ENCODE results near the gene PDGFC. TPM values are rescaled to one million over a fixed set of nuclear protein-coding genes. Genes with fewer than 3 reads are reported as not detected.

PDGFC gene, protein sequence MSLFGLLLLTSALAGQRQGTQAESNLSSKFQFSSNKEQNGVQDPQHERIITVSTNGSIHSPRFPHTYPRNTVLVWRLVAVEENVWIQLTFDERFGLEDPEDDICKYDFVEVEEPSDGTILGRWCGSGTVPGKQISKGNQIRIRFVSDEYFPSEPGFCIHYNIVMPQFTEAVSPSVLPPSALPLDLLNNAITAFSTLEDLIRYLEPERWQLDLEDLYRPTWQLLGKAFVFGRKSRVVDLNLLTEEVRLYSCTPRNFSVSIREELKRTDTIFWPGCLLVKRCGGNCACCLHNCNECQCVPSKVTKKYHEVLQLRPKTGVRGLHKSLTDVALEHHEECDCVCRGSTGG
- 6.8 and 9.1 TPM in 2 replicates for total RNA-seq (2016; rRNA removed; fragmentation: Illumina TruSeq; extraction: Trizol)
- 1.2 and 1.8 TPM in 2 replicates for total RNA-seq (2016; cell fraction: cytosol; rRNA removed; fragmentation: Illumina TruSeq; extraction: Trizol; ENCODE audit: low read depth)
- total RNA-seq (2016; cell fraction: insoluble cytoplasmic fraction; rRNA removed; fragmentation: Illumina TruSeq; extraction: Trizol) = 8.4 and 8.6 TPM in 2 replicates
- 3.8 and 6.4 TPM in 2 replicates for total RNA-seq (2016; cell fraction: membrane; rRNA removed; fragmentation: Illumina TruSeq; extraction: Trizol)
- total RNA-seq (2016; cell fraction: nucleus; rRNA removed; fragmentation: Illumina TruSeq; extraction: Trizol) = 14.5 and 17.0 TPM in 2 replicates
- 4.1 and 4.6 TPM in 2 replicates for polyA plus RNA-seq (2011; rRNA removed)
- polyA plus RNA-seq (2011; cell fraction: cytosol; rRNA removed) = 2.0 and 2.9 TPM in 2 replicates
- polyA plus RNA-seq (2011; cell fraction: nucleus; rRNA removed) = 2.3 and 2.9 TPM in 2 replicates
- 6.0 and 8.4 TPM in 2 replicates for polyA plus RNA-seq (2012)
- 0.43 and 0.67 TPM in 2 replicates for polyA plus RNA-seq (2016; cell fraction: cytosol; fragmentation: Illumina TruSeq; extraction: Trizol; ENCODE audit: low read depth)
- 7.1 and 7.3 TPM in 2 replicates for polyA plus RNA-seq (2016; cell fraction: insoluble cytoplasmic fraction; fragmentation: Illumina TruSeq; extraction: Trizol; ENCODE audit: low read depth)
- polyA plus RNA-seq (2016; cell fraction: membrane; fragmentation: Illumina TruSeq; extraction: Trizol; ENCODE audit: low read depth) = 2.5 and 2.7 TPM in 2 replicates
- 8.0 and 8.3 TPM in 2 replicates for polyA plus RNA-seq (2016; cell fraction: nucleus; fragmentation: Illumina TruSeq; extraction: Trizol; ENCODE audit: insufficient read depth, low read depth)
- 5.0 TPM in 1 of 2 replicates, not detected in the other for polyA minus RNA-seq (2011; rRNA and poly(A)+ RNA removed; ENCODE audit: low replicate concordance)
- 9.2 and 11.6 TPM in 2 replicates for polyA minus RNA-seq (2011; cell fraction: cytosol; rRNA and poly(A)+ RNA removed)
- polyA minus RNA-seq (2011; cell fraction: nucleus; rRNA and poly(A)+ RNA removed) = 40.5 and 45.4 TPM in 2 replicates
- percentile 73 among the genes with signal in this experiment for Bru-seq, nascent RNA
- percentile 60 among the genes with signal in this experiment for BruChase-seq, experiment 1, labeled RNA remaining after a 6-hour chase
- BruChase-seq, experiment 2, labeled RNA remaining after a 2-hour chase = percentile 60 among the genes with signal in this experiment
- long read RNA-seq, experiment 1, partial matches to known transcripts = 1 of 5 reads
- long read RNA-seq, experiment 1, other reads (novel, unspliced or antisense) = 4 of 5 reads
- long read RNA-seq, experiment 2, full-length matches to known transcripts = 2 of 12 reads
- long read RNA-seq, experiment 2, partial matches to known transcripts = 0 of 12 reads
- long read RNA-seq, experiment 2, other reads (novel, unspliced or antisense) = 10 of 12 reads

GRCh38 chr4:156971676-156972378 lies at the start of gene PDGFC:
TSS of gene PDGFC (minus strand) at chr4:156971799. CDS start at chr4:156970903, 896 bp downstream.
- Histone ChIP-seq H2AFZ (ENCODE audit: low read length) (peak within 1 kb of the TSS; percentile 84), H3K27me3 (ENCODE audit: control insufficient read depth in 1 of 2, insufficient read depth in 2 of 2, low read length in 2 of 2) (no peaks in the 10 kb centered on the region; a peak in 1 of 5 replicates), H3K4me1 (ENCODE audit: insufficient read depth, low read length) (peaks cover 62% of the 10 kb centered on the region), H4K20me1 (ENCODE audit: insufficient read depth, low read length) (no peaks in the 10 kb centered on the region), H3K4me3 (replicated peaks in 1 of 3; ENCODE audit: insufficient read depth in 1 of 3, low read depth in 2 of 3, low read length in 3 of 3) (peak within 1 kb of the TSS; percentile 78 to 89 (median 82)), H3K27ac (ENCODE audit: extremely low read length, insufficient read depth, low read length) (peak within 1 kb of the TSS; percentile 68), H3K9ac (ENCODE audit: insufficient read depth, low read depth, low read length) (peak within 1 kb of the TSS; percentile 76), H3K36me3 (replicated peaks in 1 of 2; ENCODE audit: control insufficient read depth in 1 of 2, insufficient read depth in 2 of 2, low read length in 2 of 2) (no peaks in the 10 kb centered on the region), H3K4me2 (ENCODE audit: low read depth, low read length) (peak within 1 kb of the TSS; percentile 98), H3K9me3 (ENCODE audit: low read length) (no peaks in the 10 kb centered on the region), H3K79me2 (ENCODE audit: insufficient read depth, low read length) (peaks cover 20% of the 10 kb centered on the region)
- peak; percentile 63 for DNase-seq (ENCODE audit: low spot score)
- intact Hi-C loops (cut with micrococcal nuclease; ENCODE audit: unreplicated experiment) (loop anchor here (1.0 to 10.0 kb wide), 3 partner anchors 73 to 233 kb away; no protein-coding TSS in a partner anchor), in situ Hi-C loops (cut with HindIII; ENCODE audit: extremely low pct_ligation_motif_present, low pct_unique_long_range_greater_than_20kb) (loop anchor here (10.0 to 25.0 kb wide), 4 partner anchors 207 to 1065 kb away; no protein-coding TSS in a partner anchor)
- ChIA-PET POLR2A (interaction anchor here (1.2 to 1.4 kb wide), 2 partner anchors 30 kb away, joined by 3 to 6 read pairs; no protein-coding TSS in a partner anchor), CTCF (ENCODE audit: low intra/inter-chr PET ratio, low total read pairs) (interaction anchor here (1.5 kb wide), 1 partner anchor 74 kb away, joined by 3 read pairs; no protein-coding TSS in a partner anchor)
- WGBS (ENCODE audit: low lambda C conversion rate) = 3% methylated on average over 3 of the region's 60 CpGs
- no peak for FAIRE-seq
- no TSS peak for BruUV-seq (replicated peaks)
- ATAC-seq = peak; percentile 89
- TF ChIP-seq ZNF724P (CRISPR knock-in tag; IDR thresholded peaks at IDR 0.05; ENCODE audit: borderline replicate concordance) (no peak), KAT8 (CRISPR knock-in tag; IDR thresholded peaks at IDR 0.05) (0 out of 2 replicates have a peak, but pooled peaks have one; percentile 24), HMG20A (CRISPR knock-in tag; IDR thresholded peaks at IDR 0.05; ENCODE audit: borderline replicate concordance) (0 out of 2 replicates have a peak, but pooled peaks have one; percentile 20), ZNF350 (CRISPR knock-in tag; IDR thresholded peaks at IDR 0.05; ENCODE audit: borderline replicate concordance, low read depth) (peak; percentile 36; the same call in 1 of the 2 replicates), ZSCAN12 (CRISPR knock-in tag; IDR thresholded peaks at IDR 0.05) (no peak), MYNN (CRISPR knock-in tag; IDR thresholded peaks at IDR 0.05; ENCODE audit: low read depth) (no peak), XBP1 (CRISPR knock-in tag; IDR thresholded peaks at IDR 0.05) (no peak), ZBTB42 (CRISPR knock-in tag; IDR thresholded peaks at IDR 0.05) (no peak), KLF6 (CRISPR knock-in tag; IDR thresholded peaks at IDR 0.05) (0 out of 2 replicates have a peak, but pooled peaks have one; percentile 10), ZNF317 (CRISPR knock-in tag; IDR thresholded peaks at IDR 0.05) (no peak), HNF4G (IDR thresholded peaks at IDR 0.05; ENCODE audit: borderline replicate concordance, low read depth, low read length) (0 out of 2 replicates have a peak, but pooled peaks have one; percentile 36), HNF4G (CRISPR knock-in tag; IDR thresholded peaks at IDR 0.05; ENCODE audit: borderline replicate concordance, low read depth) (no peak), ZNF800 (CRISPR knock-in tag; IDR thresholded peaks at IDR 0.05) (no peak), CREB1 (IDR thresholded peaks at IDR 0.05) (no peak), CREB1 (CRISPR knock-in tag; IDR thresholded peaks at IDR 0.05) (peak; percentile 37; the same call in 1 of the 2 replicates)

Data from HepG2 (cell line).